ENCODE data around the gene DCDC2C. TPM values are rescaled to one million over a fixed set of nuclear protein-coding genes. Genes with fewer than 3 reads are reported as not detected.

The DCDC2C gene
- total RNA-seq, 1 experiment from 2014 or later: not detected

DNA sequence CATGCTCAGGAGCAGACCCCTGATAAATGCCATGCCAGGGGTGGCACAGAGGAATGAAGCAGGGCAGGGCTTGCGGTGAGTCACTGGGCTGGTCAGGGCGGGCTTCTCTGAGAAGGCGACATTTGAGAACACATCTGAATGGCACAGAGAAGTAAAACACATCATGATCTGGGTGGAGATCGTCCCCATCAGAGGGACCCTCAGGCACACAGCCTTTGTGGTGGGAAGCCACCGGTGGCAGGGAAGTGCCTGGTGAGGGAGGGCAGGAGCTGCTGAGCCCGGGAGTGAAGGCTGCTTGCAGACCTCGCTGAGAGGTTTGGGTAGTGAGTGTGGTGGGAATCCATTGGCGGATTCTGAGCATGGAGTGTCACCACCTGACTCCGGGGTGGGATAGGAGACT lies 44.5 kb downstream of the DCDC2C start:
- no peaks in the 10 kb centered on the region for H4K20me1 ChIP-seq (ENCODE audit: insufficient read depth)
- intact Hi-C loops (cut with micrococcal nuclease; ENCODE audit: unreplicated experiment): no loop called here
- peaks cover 96% of the 10 kb centered on the region for H3K27me3 ChIP-seq (ENCODE audit: insufficient read depth, low read depth)
- TF ChIP-seq, protein P1, sequence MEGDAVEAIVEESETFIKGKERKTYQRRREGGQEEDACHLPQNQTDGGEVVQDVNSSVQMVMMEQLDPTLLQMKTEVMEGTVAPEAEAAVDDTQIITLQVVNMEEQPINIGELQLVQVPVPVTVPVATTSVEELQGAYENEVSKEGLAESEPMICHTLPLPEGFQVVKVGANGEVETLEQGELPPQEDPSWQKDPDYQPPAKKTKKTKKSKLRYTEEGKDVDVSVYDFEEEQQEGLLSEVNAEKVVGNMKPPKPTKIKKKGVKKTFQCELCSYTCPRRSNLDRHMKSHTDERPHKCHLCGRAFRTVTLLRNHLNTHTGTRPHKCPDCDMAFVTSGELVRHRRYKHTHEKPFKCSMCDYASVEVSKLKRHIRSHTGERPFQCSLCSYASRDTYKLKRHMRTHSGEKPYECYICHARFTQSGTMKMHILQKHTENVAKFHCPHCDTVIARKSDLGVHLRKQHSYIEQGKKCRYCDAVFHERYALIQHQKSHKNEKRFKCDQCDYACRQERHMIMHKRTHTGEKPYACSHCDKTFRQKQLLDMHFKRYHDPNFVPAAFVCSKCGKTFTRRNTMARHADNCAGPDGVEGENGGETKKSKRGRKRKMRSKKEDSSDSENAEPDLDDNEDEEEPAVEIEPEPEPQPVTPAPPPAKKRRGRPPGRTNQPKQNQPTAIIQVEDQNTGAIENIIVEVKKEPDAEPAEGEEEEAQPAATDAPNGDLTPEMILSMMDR (conservative IDR thresholded peaks at IDR 0.05): no peak
- TF ChIP-seq EZH2 (IDR thresholded peaks at IDR 0.05; ENCODE audit: low read depth): no peak
- POLR2A ChIA-PET (ENCODE audit: unreplicated experiment): no interaction called here
- H3K4me2 ChIP-seq: no peak overlapping the region
- no peaks in the 10 kb centered on the region for H3K79me2 ChIP-seq (ENCODE audit: low read depth)
- no peaks in the 10 kb centered on the region for H3K9me3 ChIP-seq (ENCODE audit: insufficient read depth, low read depth)
- no peaks in the 10 kb centered on the region for H3K4me1 ChIP-seq (replicated peaks; ENCODE audit: insufficient read depth)
- H3K27ac ChIP-seq: no peak overlapping the region
- CTCF ChIA-PET: no interaction called here
- no peaks in the 10 kb centered on the region for H3K36me3 ChIP-seq (ENCODE audit: low read depth)
- H3K4me3 ChIP-seq: no peak overlapping the region
- H3K9me2 ChIP-seq (ENCODE audit: insufficient read depth): no peaks in the 10 kb centered on the region
- BruUV-seq (replicated peaks): no TSS peak
- no peak overlapping the region for H2AFZ ChIP-seq
- no peaks in the 10 kb centered on the region for H3F3A ChIP-seq (ENCODE audit: insufficient read depth, low read depth)
- no peak for DNase-seq

DNA sequence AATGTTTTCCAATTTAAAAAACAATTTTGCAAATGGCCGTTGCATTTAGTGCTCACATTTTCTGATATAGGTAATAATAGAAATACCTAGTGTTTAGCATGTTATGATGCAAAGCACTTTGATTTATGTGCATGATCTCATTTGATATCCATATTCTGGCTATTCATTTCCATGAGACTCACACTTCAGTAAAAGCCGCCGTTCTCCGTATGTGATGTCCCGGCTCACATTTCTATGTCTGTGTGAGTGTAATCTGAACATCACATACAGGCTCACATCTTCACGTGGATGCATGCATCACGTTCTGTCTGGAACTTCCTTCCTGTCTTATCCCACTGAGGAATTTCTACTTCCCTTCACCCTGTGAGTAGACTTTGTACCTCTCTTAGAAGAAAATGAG lies 45.8 kb downstream of the DCDC2C start:
- POLR2A ChIA-PET (ENCODE audit: unreplicated experiment): no interaction called here
- H3K79me2 ChIP-seq (ENCODE audit: low read depth): no peaks in the 10 kb centered on the region
- peaks cover 88% of the 10 kb centered on the region for H3K27me3 ChIP-seq (ENCODE audit: insufficient read depth, low read depth)
- no peaks in the 10 kb centered on the region for H4K20me1 ChIP-seq (ENCODE audit: insufficient read depth)
- TF ChIP-seq EZH2 (IDR thresholded peaks at IDR 0.05; ENCODE audit: low read depth): no peak
- H3K9me2 ChIP-seq (ENCODE audit: insufficient read depth): no peaks in the 10 kb centered on the region
- no peak overlapping the region for H3K27ac ChIP-seq
- H3K36me3 ChIP-seq (ENCODE audit: low read depth): no peaks in the 10 kb centered on the region
- no peaks in the 10 kb centered on the region for H3K4me1 ChIP-seq (replicated peaks; ENCODE audit: insufficient read depth)
- CTCF ChIA-PET: interaction anchor here (0.6 kb wide), 1 partner anchor 21 kb away, joined by 3 read pairs; no protein-coding TSS in a partner anchor
- no peak overlapping the region for H3K4me3 ChIP-seq
- no peaks in the 10 kb centered on the region for H3K9me3 ChIP-seq (ENCODE audit: insufficient read depth, low read depth)
- no peak for DNase-seq
- H3F3A ChIP-seq (ENCODE audit: insufficient read depth, low read depth): no peaks in the 10 kb centered on the region
- no peak overlapping the region for H3K4me2 ChIP-seq
- intact Hi-C loops (cut with micrococcal nuclease; ENCODE audit: unreplicated experiment): no loop called here
- no TSS peak for BruUV-seq (replicated peaks)
- no peak overlapping the region for H2AFZ ChIP-seq

DNA sequence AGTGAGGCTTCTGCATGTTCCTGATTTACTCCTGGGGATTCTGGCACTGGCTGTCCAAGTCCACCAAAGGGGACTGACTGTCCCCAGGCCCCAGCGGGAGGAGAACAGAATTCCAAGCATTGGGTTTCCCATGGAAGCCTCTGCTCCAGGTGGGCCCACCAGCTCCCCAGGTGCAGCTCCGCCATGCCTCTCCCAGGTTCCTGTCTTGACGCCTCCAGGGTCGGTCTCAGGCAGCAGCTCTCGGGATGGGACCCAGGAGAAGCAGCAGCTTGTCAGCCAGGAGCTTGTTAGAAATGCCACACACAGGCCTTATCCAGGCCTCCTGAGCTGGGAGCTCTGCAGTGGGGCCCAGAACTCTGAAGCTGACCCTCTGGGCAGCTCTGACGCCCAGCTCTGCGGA lies 47.9 kb downstream of the DCDC2C start:
- no peak overlapping the region for H2AFZ ChIP-seq
- no peaks in the 10 kb centered on the region for H3K9me2 ChIP-seq (ENCODE audit: insufficient read depth)
- H3K9me3 ChIP-seq (ENCODE audit: insufficient read depth, low read depth): no peaks in the 10 kb centered on the region
- no peaks in the 10 kb centered on the region for H3K4me1 ChIP-seq (replicated peaks; ENCODE audit: insufficient read depth)
- peaks cover 12% of the 10 kb centered on the region; the same call in 1 of the 2 replicates for H3F3A ChIP-seq (ENCODE audit: insufficient read depth, low read depth)
- no TSS peak for BruUV-seq (replicated peaks)
- TF ChIP-seq, protein P1 (conservative IDR thresholded peaks at IDR 0.05): no peak
- TF ChIP-seq EZH2 (IDR thresholded peaks at IDR 0.05; ENCODE audit: low read depth): no peak
- H3K4me2 ChIP-seq: no peak overlapping the region
- ChIA-PET CTCF (no interaction called here), POLR2A (ENCODE audit: unreplicated experiment) (no interaction called here)
- H4K20me1 ChIP-seq (ENCODE audit: insufficient read depth): no peaks in the 10 kb centered on the region
- H3K79me2 ChIP-seq (ENCODE audit: low read depth): no peaks in the 10 kb centered on the region
- no peak for DNase-seq
- H3K27me3 ChIP-seq (ENCODE audit: insufficient read depth, low read depth): peaks cover 68% of the 10 kb centered on the region
- intact Hi-C loops (cut with micrococcal nuclease; ENCODE audit: unreplicated experiment): no loop called here
- no peak overlapping the region for H3K4me3 ChIP-seq
- H3K36me3 ChIP-seq (ENCODE audit: low read depth): no peaks in the 10 kb centered on the region
- no peak overlapping the region for H3K27ac ChIP-seq

DNA sequence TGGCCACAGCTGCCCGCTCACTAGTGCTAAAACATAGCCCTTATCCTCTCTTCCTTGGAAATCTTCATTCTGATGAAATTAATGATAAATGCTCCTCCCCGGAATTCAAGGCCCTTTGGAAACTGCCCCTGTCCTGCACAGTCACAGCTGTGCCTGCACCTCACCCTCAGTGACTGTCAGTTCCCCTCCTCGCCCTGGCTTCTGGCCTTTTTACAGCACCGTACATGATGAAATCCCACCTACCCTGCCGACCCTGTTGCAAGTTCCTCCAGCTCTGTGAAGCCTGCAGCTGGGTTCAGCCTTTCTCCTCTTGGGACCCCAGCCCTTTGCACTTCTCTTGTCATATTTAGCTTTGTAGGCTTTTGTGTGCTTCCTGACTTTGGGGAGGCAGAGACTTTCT lies 48.4 kb downstream of the DCDC2C start:
- H2AFZ ChIP-seq: no peak overlapping the region
- DNase-seq: no peak
- H3K4me3 ChIP-seq: no peak overlapping the region
- intact Hi-C loops (cut with micrococcal nuclease; ENCODE audit: unreplicated experiment): no loop called here
- H3K27me3 ChIP-seq (ENCODE audit: insufficient read depth, low read depth): peaks cover 67% of the 10 kb centered on the region
- H3K27ac ChIP-seq: no peak overlapping the region
- H3K4me2 ChIP-seq: no peak overlapping the region
- H3K79me2 ChIP-seq (ENCODE audit: low read depth): no peaks in the 10 kb centered on the region
- H3F3A ChIP-seq (ENCODE audit: insufficient read depth, low read depth): peaks cover 12% of the 10 kb centered on the region; the same call in 1 of the 2 replicates
- ChIA-PET POLR2A (ENCODE audit: unreplicated experiment) (no interaction called here), CTCF (no interaction called here)
- H4K20me1 ChIP-seq (ENCODE audit: insufficient read depth): no peaks in the 10 kb centered on the region
- H3K4me1 ChIP-seq (replicated peaks; ENCODE audit: insufficient read depth): no peaks in the 10 kb centered on the region
- no peaks in the 10 kb centered on the region for H3K9me3 ChIP-seq (ENCODE audit: insufficient read depth, low read depth)
- H3K36me3 ChIP-seq (ENCODE audit: low read depth): no peaks in the 10 kb centered on the region
- TF ChIP-seq EZH2 (IDR thresholded peaks at IDR 0.05; ENCODE audit: low read depth): no peak
- TF ChIP-seq, protein P1 (conservative IDR thresholded peaks at IDR 0.05): no peak
- no peaks in the 10 kb centered on the region for H3K9me2 ChIP-seq (ENCODE audit: insufficient read depth)
- BruUV-seq (replicated peaks): no TSS peak

Data from PC-9 (cell line).